ENCODE measurements around the gene CLTC.

GRCh38 chr17:59688008-59688407, 68.3 kb downstream of the CLTC start:
- TF ChIP-seq ELF4 (IDR thresholded peaks at IDR 0.05) (no peak), PKNOX1 (IDR thresholded peaks at IDR 0.05) (no peak), NFRKB (IDR thresholded peaks at IDR 0.05) (no peak), FOXK2 (IDR thresholded peaks at IDR 0.05) (no peak), L3MBTL2 (conservative IDR thresholded peaks at IDR 0.05) (no peak), CTBP1 (IDR thresholded peaks at IDR 0.05; ENCODE audit: borderline replicate concordance) (no peak), BHLHE40 (IDR thresholded peaks at IDR 0.05; ENCODE audit: borderline replicate concordance) (no peak), TARDBP (IDR thresholded peaks at IDR 0.05) (no peak), FOXA1 (IDR thresholded peaks at IDR 0.05) (no peak)
